ENCODE results near the gene DLEU7. TPM values are rescaled to one million over a fixed set of nuclear protein-coding genes. Genes with fewer than 3 reads are reported as not detected.

The DLEU7 gene
- total RNA-seq, 3 donors from 2014 or later (not counting 1 experiment from before 2014, with no cell fraction given), result 0.20 TPM; not detected in 2

GRCh38 chr13:50839828-50840227 is 3.7 kb downstream of the DLEU7 start:
- Mint-ChIP-seq H3K27me3 (ENCODE audit: low read depth in 2 of 2) (peaks cover 21 to 44% of the 10 kb centered on the region in 2 donors), H3K27ac (no peak overlapping the region), H3K36me3 (no peaks in the 10 kb centered on the region), H3K4me3 (no peak overlapping the region), H3K4me1 (peaks cover 0 to 5% of the 10 kb centered on the region in 2 donors), H3K9me3 (no peaks in the 10 kb centered on the region)
- Histone ChIP-seq H3K27ac (ENCODE audit: low read length) (no peak overlapping the region), H3K9me3 (ENCODE audit: control insufficient read depth, insufficient read depth, low read length) (no peaks in the 10 kb centered on the region), H3K4me3 (ENCODE audit: low read length) (no peak overlapping the region), H3K4me1 (ENCODE audit: control insufficient read depth, insufficient read depth, low read length) (peaks cover 4% of the 10 kb centered on the region), H3K27me3 (ENCODE audit: control insufficient read depth, insufficient read depth, low read length) (peaks cover 7% of the 10 kb centered on the region), H3K36me3 (ENCODE audit: control insufficient read depth, insufficient read depth, low read length) (no peaks in the 10 kb centered on the region)
- intact Hi-C loops (cut with micrococcal nuclease), result no loop called here
- no peak for DNase-seq
- 95% methylated on average over 4 of the region's 4 CpGs for WGBS (ENCODE audit: insufficient coverage)
- TF ChIP-seq, protein P1, sequence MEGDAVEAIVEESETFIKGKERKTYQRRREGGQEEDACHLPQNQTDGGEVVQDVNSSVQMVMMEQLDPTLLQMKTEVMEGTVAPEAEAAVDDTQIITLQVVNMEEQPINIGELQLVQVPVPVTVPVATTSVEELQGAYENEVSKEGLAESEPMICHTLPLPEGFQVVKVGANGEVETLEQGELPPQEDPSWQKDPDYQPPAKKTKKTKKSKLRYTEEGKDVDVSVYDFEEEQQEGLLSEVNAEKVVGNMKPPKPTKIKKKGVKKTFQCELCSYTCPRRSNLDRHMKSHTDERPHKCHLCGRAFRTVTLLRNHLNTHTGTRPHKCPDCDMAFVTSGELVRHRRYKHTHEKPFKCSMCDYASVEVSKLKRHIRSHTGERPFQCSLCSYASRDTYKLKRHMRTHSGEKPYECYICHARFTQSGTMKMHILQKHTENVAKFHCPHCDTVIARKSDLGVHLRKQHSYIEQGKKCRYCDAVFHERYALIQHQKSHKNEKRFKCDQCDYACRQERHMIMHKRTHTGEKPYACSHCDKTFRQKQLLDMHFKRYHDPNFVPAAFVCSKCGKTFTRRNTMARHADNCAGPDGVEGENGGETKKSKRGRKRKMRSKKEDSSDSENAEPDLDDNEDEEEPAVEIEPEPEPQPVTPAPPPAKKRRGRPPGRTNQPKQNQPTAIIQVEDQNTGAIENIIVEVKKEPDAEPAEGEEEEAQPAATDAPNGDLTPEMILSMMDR (IDR thresholded peaks at IDR 0.05), result no peak
- no peak for ATAC-seq

GRCh38 chr13:50838701-50839100 is 4.8 kb downstream of the DLEU7 start:
- Mint-ChIP-seq H3K36me3 (no peaks in the 10 kb centered on the region), H3K4me1 (peaks cover 0 to 1% of the 10 kb centered on the region in 2 donors), H3K27ac (no peak overlapping the region), H3K4me3 (no peak overlapping the region), H3K9me3 (peaks cover 2% of the 10 kb centered on the region in 2 donors), H3K27me3 (ENCODE audit: low read depth in 2 of 2) (peaks cover 22 to 35% of the 10 kb centered on the region in 2 donors)
- no peaks in the 10 kb centered on the region for H3K9me3 ChIP-seq (ENCODE audit: control insufficient read depth, insufficient read depth, low read length)
- no peak overlapping the region for H3K27ac ChIP-seq (ENCODE audit: low read length)
- peaks cover 4% of the 10 kb centered on the region for H3K4me1 ChIP-seq (ENCODE audit: control insufficient read depth, insufficient read depth, low read length)
- no peak overlapping the region for H3K4me3 ChIP-seq (ENCODE audit: low read length)
- ATAC-seq, result no peak
- intact Hi-C loops (cut with micrococcal nuclease), result no loop called here
- no peaks in the 10 kb centered on the region for H3K36me3 ChIP-seq (ENCODE audit: control insufficient read depth, insufficient read depth, low read length)
- 95% methylated on average over 8 of the region's 8 CpGs for WGBS (ENCODE audit: insufficient coverage)
- H3K27me3 ChIP-seq (ENCODE audit: control insufficient read depth, insufficient read depth, low read length), result peaks cover 7% of the 10 kb centered on the region
- TF ChIP-seq, protein P1 (IDR thresholded peaks at IDR 0.05), result no peak
- DNase-seq, result no peak

DNA sequence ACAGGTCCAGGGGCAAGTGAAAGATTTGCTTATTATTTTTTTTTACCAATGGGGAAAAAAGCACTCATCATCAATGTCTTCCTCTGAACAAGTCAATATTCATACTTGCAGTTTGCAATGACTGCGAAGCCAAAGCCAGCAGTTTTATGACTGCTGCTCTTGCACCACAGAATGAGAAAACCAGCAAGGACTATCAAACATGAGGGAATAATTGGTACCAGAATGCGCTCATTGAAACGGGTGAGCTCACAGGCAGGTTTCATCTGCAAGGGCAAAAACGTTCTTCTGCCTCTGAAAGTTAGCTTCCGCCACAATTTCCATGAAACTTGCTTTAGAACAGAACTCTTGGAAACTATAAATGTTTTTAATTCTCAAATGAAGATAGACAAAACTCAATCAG is 5.5 kb downstream of the DLEU7 start:
- H3K27me3 Mint-ChIP-seq (ENCODE audit: low read depth in 2 of 2), result peaks cover 21 to 33% of the 10 kb centered on the region in 2 donors
- DNase-seq, result no peak
- 96% methylated on average over 5 of the region's 5 CpGs for WGBS (ENCODE audit: insufficient coverage)
- no peaks in the 10 kb centered on the region for H3K4me1 Mint-ChIP-seq
- H3K36me3 Mint-ChIP-seq, result no peaks in the 10 kb centered on the region
- H3K27me3 ChIP-seq (ENCODE audit: control insufficient read depth, insufficient read depth, low read length), result peaks cover 7% of the 10 kb centered on the region
- H3K4me3 ChIP-seq (ENCODE audit: low read length), result no peak overlapping the region
- peaks cover 2% of the 10 kb centered on the region in 2 donors for H3K9me3 Mint-ChIP-seq
- H3K4me1 ChIP-seq (ENCODE audit: control insufficient read depth, insufficient read depth, low read length), result peaks cover 3% of the 10 kb centered on the region
- H3K27ac Mint-ChIP-seq, result no peak overlapping the region
- no peak overlapping the region for H3K4me3 Mint-ChIP-seq
- no peak overlapping the region for H3K27ac ChIP-seq (ENCODE audit: low read length)
- no peaks in the 10 kb centered on the region for H3K9me3 ChIP-seq (ENCODE audit: control insufficient read depth, insufficient read depth, low read length)
- TF ChIP-seq, protein P1 (IDR thresholded peaks at IDR 0.05), result no peak
- intact Hi-C loops (cut with micrococcal nuclease), result no loop called here
- ATAC-seq, result no peak
- H3K36me3 ChIP-seq (ENCODE audit: control insufficient read depth, insufficient read depth, low read length), result no peaks in the 10 kb centered on the region

DNA sequence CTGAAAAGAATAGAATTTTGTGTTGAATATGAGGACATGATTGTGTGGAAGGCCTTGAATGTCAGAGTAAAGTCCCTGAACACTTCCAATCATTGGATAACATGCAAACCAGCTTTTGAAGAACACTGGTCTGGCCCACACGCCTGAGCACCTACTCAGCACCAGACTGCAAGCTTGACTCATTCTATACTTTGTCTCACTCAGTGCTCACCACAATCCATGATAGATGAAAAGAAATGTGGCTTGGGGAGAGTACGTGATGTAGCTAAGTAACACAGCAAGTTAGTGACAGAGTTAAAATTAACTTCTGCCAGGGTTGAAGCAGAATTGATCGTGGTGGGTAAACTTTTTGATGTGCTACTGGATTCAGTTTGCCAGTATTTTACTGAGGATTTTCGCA is 12.0 kb downstream of the DLEU7 start:
- H3K9me3 Mint-ChIP-seq, result peaks cover 2 to 5% of the 10 kb centered on the region in 2 donors
- H3K27ac Mint-ChIP-seq, result no peak overlapping the region
- no peaks in the 10 kb centered on the region for H3K4me1 Mint-ChIP-seq
- H3K4me1 ChIP-seq (ENCODE audit: control insufficient read depth, insufficient read depth, low read length), result no peaks in the 10 kb centered on the region
- no peaks in the 10 kb centered on the region for H3K9me3 ChIP-seq (ENCODE audit: control insufficient read depth, insufficient read depth, low read length)
- ATAC-seq (no peak), DNase-seq (no peak)
- no peak overlapping the region for H3K27ac ChIP-seq (ENCODE audit: low read length)
- no peak overlapping the region for H3K4me3 Mint-ChIP-seq
- TF ChIP-seq, protein P1 (IDR thresholded peaks at IDR 0.05), result no peak
- peaks cover 12 to 23% of the 10 kb centered on the region in 2 donors for H3K27me3 Mint-ChIP-seq (ENCODE audit: low read depth in 2 of 2)
- no peak overlapping the region for H3K4me3 ChIP-seq (ENCODE audit: low read length)
- 61% methylated on average over 4 of the region's 4 CpGs for WGBS (ENCODE audit: insufficient coverage)
- no peaks in the 10 kb centered on the region for H3K36me3 ChIP-seq (ENCODE audit: control insufficient read depth, insufficient read depth, low read length)
- no peaks in the 10 kb centered on the region for H3K36me3 Mint-ChIP-seq
- intact Hi-C loops (cut with micrococcal nuclease), result no loop called here
- H3K27me3 ChIP-seq (ENCODE audit: control insufficient read depth, insufficient read depth, low read length), result no peaks in the 10 kb centered on the region

Data from natural killer cell (primary cell).